Panc1 (cell line): ENCODE results near the gene KIAA0586. TPM values are rescaled to one million over a fixed set of nuclear protein-coding genes. Genes with fewer than 3 reads are reported as not detected.

Experiments
- ATAC-seq: fragments of 200-7000 bp; cut with Tn5 transposase; 2 replicates; pipeline ENCODE4 v1.9.1; 2020; ENCODE audit warnings: mild to moderate bottlenecking, moderate library complexity
- BruUV-seq: library from RNA; stranded (reverse); fragments of 400-500 nt; replicated peaks from 2 replicates; lab custom pipeline; 2021; lab: Mats Ljungman, UMichigan
- CTCF ChIA-PET: fragments of 300-600 bp; sonication (Branson Sonifier 250); formaldehyde crosslinking; loops from one replicate; lab custom pipeline; 2022; ENCODE audit warnings: antibody characterized with exemption; lab: Charles Lee
- POLR2A ChIA-PET: fragments of 300-600 bp; sonication (Branson Sonifier 250); formaldehyde crosslinking; loops from one replicate; lab custom pipeline; 2022; ENCODE audit warnings: antibody characterized with exemption; lab: Charles Lee
- DNase-seq: peaks from one replicate; pipeline ENCODE4 v3.0.0-alpha.2; 2010; ENCODE audit warnings: low read depth, low spot score
- H3K27ac ChIP-seq: 2 replicates; pipeline ENCODE4 v1.5.1; 2011; ENCODE audit warnings: mild to moderate bottlenecking, low read length, inconsistent platforms
- H3K27me3 ChIP-seq: fragments of 200-500 bp; sonication (Bioruptor generic); 2 replicates; pipeline ENCODE4 v1.6.0; 2014; ENCODE audit warnings: low read length, inconsistent platforms; ENCODE audit not compliant: control insufficient read depth, insufficient read depth
- H3K36me3 ChIP-seq: fragments of 200-500 bp; sonication (Bioruptor generic); 2 replicates; pipeline ENCODE4 v1.5.1; 2014; ENCODE audit warnings: inconsistent platforms, mild to moderate bottlenecking, low read length, moderate library complexity; ENCODE audit not compliant: control insufficient read depth, insufficient read depth
- H3K4me1 ChIP-seq: 2 replicates; pipeline ENCODE4 v1.5.1; 2011; ENCODE audit warnings: inconsistent platforms, mild to moderate bottlenecking, low read length, moderate library complexity; ENCODE audit not compliant: control insufficient read depth, insufficient read depth
- H3K4me3 ChIP-seq, 2 experiments: 2 replicates each; pipeline ENCODE4 v1.5.1; 2011 to 2012; ENCODE audit warnings: low read depth in 2 of 2, low read length in 2 of 2, mild to moderate bottlenecking in 2 of 2, inconsistent platforms in 1 of 2, moderate library complexity in 1 of 2
- H3K9me3 ChIP-seq: fragments of 200-500 bp; sonication (Bioruptor generic); 2 replicates; pipeline ENCODE4 v1.5.1; 2014; ENCODE audit warnings: low read depth, mild to moderate bottlenecking, inconsistent platforms, low read length, moderate library complexity; ENCODE audit not compliant: control insufficient read depth, insufficient read depth
- POLR2AphosphoS5 ChIP-seq: IDR thresholded peaks from 2 replicates; pipeline ENCODE4 v1.6.1; 2012; ENCODE audit warnings: mild to moderate bottlenecking, low read depth, low read length, moderate library complexity
- SIN3A ChIP-seq: IDR thresholded peaks from 2 replicates; pipeline ENCODE4 v1.6.1; 2012; ENCODE audit warnings: low read depth, mild to moderate bottlenecking, low read length, moderate library complexity, borderline replicate concordance; ENCODE audit not compliant: insufficient read depth
- TCF7L2 ChIP-seq: IDR thresholded peaks from 2 replicates; pipeline ENCODE4 v1.6.1; 2011; ENCODE audit warnings: mild to moderate bottlenecking, low read depth, low read length, inconsistent platforms
- in situ Hi-C: cut with HindIII; loops from 2 replicates; pipeline ENCODE4 v1.10.0; 2016; ENCODE audit warnings: low sequenced_read_pairs, low pct_unique_long_range_greater_than_20kb
- intact Hi-C: fragments of 100-400 bp; cut with micrococcal nuclease; formaldehyde crosslinking; loops from one replicate; pipeline ENCODE4 v1.10.0; 2022; ENCODE audit not compliant: unreplicated experiment
- total RNA-seq: library from RNA; stranded (reverse); gene quantifications from one replicate; pipeline ENCODE4 v1.2.1, GENCODE V29; 2021; ENCODE audit not compliant: unreplicated experiment
- TF ChIP-seq, protein P1 (sequence below), 2 experiments: IDR thresholded peaks; 2 replicates each; pipeline ENCODE4 v1.6.1; 2011 to 2012; ENCODE audit warnings: low read depth in 2 of 2, control low read depth in 1 of 2, low read length in 1 of 2, mild to moderate bottlenecking in 1 of 2, moderate library complexity in 1 of 2; ENCODE audit not compliant: insufficient read depth in 1 of 2
- TF ChIP-seq, protein P2 (sequence below): fragments of 450-650 bp; IDR thresholded peaks from 2 replicates; pipeline ENCODE4 v1.5.1; 2017; ENCODE audit warnings: mild to moderate bottlenecking

The KIAA0586 gene
- total RNA-seq, 1 experiment from 2014 or later = 14.7 TPM

DNA sequence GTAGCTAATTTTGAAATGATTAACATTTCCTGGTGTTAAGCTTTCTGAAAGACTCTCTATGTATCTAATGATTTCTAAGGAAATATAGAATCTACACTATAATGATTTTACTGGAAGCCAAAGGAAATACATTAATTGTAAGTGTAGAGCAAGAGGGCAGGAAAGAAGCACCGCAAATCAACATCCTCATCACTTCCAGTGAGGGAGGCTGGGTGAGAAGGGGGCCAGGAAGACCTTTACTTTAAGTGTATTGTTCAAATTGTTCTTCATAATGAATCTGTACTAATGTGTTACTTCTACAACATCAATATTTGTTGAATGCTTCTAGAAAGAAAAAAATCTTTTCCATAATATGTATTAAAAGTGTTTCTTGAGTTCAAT lies 144.9 kb downstream of the KIAA0586 start:
- no peaks in the 10 kb centered on the region for H3K9me3 ChIP-seq
- no peaks in the 10 kb centered on the region for H3K36me3 ChIP-seq
- ATAC-seq (no peak), DNase-seq (no peak)
- TF ChIP-seq, protein P1, sequence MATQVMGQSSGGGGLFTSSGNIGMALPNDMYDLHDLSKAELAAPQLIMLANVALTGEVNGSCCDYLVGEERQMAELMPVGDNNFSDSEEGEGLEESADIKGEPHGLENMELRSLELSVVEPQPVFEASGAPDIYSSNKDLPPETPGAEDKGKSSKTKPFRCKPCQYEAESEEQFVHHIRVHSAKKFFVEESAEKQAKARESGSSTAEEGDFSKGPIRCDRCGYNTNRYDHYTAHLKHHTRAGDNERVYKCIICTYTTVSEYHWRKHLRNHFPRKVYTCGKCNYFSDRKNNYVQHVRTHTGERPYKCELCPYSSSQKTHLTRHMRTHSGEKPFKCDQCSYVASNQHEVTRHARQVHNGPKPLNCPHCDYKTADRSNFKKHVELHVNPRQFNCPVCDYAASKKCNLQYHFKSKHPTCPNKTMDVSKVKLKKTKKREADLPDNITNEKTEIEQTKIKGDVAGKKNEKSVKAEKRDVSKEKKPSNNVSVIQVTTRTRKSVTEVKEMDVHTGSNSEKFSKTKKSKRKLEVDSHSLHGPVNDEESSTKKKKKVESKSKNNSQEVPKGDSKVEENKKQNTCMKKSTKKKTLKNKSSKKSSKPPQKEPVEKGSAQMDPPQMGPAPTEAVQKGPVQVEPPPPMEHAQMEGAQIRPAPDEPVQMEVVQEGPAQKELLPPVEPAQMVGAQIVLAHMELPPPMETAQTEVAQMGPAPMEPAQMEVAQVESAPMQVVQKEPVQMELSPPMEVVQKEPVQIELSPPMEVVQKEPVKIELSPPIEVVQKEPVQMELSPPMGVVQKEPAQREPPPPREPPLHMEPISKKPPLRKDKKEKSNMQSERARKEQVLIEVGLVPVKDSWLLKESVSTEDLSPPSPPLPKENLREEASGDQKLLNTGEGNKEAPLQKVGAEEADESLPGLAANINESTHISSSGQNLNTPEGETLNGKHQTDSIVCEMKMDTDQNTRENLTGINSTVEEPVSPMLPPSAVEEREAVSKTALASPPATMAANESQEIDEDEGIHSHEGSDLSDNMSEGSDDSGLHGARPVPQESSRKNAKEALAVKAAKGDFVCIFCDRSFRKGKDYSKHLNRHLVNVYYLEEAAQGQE (IDR thresholded peaks at IDR 0.05; ENCODE audit: insufficient read depth in 1 of 2, low read depth in 2 of 2, low read length in 1 of 2) = no peak
- TF ChIP-seq, protein P2, sequence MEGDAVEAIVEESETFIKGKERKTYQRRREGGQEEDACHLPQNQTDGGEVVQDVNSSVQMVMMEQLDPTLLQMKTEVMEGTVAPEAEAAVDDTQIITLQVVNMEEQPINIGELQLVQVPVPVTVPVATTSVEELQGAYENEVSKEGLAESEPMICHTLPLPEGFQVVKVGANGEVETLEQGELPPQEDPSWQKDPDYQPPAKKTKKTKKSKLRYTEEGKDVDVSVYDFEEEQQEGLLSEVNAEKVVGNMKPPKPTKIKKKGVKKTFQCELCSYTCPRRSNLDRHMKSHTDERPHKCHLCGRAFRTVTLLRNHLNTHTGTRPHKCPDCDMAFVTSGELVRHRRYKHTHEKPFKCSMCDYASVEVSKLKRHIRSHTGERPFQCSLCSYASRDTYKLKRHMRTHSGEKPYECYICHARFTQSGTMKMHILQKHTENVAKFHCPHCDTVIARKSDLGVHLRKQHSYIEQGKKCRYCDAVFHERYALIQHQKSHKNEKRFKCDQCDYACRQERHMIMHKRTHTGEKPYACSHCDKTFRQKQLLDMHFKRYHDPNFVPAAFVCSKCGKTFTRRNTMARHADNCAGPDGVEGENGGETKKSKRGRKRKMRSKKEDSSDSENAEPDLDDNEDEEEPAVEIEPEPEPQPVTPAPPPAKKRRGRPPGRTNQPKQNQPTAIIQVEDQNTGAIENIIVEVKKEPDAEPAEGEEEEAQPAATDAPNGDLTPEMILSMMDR = no peak
- TF ChIP-seq TCF7L2 (no peak), POLR2AphosphoS5 (no peak), SIN3A (no peak)
- H3K4me1 ChIP-seq = no peaks in the 10 kb centered on the region
- in situ Hi-C loops (no loop called here), intact Hi-C loops (no loop called here)
- H3K27ac ChIP-seq = no peak overlapping the region
- ChIA-PET CTCF (no interaction called here), POLR2A (no interaction called here)
- no peak overlapping the region for H3K4me3 ChIP-seq
- H3K27me3 ChIP-seq = no peaks in the 10 kb centered on the region
- BruUV-seq = no TSS peak

DNA sequence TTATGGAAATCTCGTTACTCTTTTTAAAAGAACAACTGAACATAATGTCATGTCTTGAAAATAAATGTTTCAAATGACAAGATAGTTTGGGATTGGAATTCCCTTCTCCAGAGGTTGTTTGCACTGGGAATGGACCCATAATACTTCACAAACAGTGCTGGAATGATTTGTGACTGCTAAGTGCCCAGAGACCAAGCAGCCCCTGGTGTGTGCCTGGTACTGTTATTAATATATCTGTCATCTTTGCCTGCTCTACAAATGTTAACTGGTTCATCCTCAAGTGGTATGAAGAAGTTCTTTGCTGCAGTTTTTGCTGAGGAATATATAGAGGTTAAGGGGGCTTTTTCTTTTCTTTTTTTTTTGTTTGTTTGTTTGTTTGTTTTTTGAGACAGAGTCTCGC lies 145.3 kb downstream of the KIAA0586 start:
- ChIA-PET POLR2A (no interaction called here), CTCF (no interaction called here)
- Histone ChIP-seq H3K9me3 (no peaks in the 10 kb centered on the region), H3K27ac (no peak overlapping the region), H3K4me3 (no peak overlapping the region), H3K27me3 (no peaks in the 10 kb centered on the region), H3K4me1 (no peaks in the 10 kb centered on the region), H3K36me3 (no peaks in the 10 kb centered on the region)
- TF ChIP-seq TCF7L2 (no peak), SIN3A (no peak), POLR2AphosphoS5 (no peak)
- TF ChIP-seq, protein P1 (IDR thresholded peaks at IDR 0.05; ENCODE audit: insufficient read depth in 1 of 2, low read depth in 2 of 2, low read length in 1 of 2) = no peak
- TF ChIP-seq, protein P2 = no peak
- no TSS peak for BruUV-seq
- in situ Hi-C loops = no loop called here
- intact Hi-C loops = no loop called here
- DNase-seq = no peak
- ATAC-seq = no peak
